Stimulated activated CD8-positive, alpha-beta memory T cell treated with anti-CD3 and anti-CD28 coated beads, Interleukin-4, amount 100 ng/mL, for 1 hour (primary cell): ENCODE measurements around the gene PDE4D.
"Not testable (repeated sequence)": the region's sequence is repeated elsewhere in the genome, so short reads cannot be mapped to it uniquely, and the experiment has no call there.

Experiments
- DNase-seq, 2 donors: peaks; one replicate each; pipeline ENCODE4 v3.0.0-alpha.2; 2020; ENCODE audit warnings: low read depth in 2 of 2, low spot score in 1 of 2

Gene PDE4D

GRCh38 chr5:59587489-59588337 lies 305.8 kb downstream of the PDE4D start:
- no peak for DNase-seq

- DNase-seq: no peak
These were observed 306.7 kb downstream of the PDE4D start for GRCh38 chr5:59586841-59587240.

- DNase-seq: no peak
These were observed 308.4 kb downstream of the PDE4D start for GRCh38 chr5:59584858-59585846.

GRCh38 chr5:59583810-59584562 lies 309.5 kb downstream of the PDE4D start:
- DNase-seq: no peak

DNA sequence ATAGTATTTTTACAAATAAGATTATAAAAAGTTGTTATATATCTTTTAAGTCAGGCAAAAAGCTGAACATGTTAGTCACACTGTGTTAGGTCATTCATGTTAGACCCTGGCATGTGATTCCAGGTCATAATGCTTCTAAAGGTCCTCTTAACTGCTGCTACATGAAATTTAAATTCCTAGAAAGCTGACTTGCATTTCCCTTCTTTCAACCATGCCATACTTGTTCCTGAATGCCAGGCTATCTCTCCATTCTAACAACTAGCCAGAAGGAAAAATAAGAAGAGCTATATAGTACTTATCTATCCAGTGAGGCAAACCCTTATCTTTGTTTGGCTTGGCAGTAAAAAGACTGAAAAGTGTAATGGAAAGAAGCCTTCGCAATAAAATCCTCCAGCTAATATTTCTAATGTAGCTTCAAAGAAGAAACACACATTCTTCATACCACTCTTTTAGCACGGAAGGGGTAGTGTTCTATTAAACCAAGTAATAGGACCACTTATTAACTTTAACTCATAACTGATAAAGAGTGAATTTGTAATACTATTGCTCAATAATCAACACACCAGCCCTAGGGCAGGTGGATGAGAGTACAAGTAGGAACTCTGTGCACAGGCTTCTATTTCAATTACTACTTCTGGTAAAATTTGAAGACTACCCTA lies 310.2 kb downstream of the PDE4D start:
- no peak for DNase-seq

DNA sequence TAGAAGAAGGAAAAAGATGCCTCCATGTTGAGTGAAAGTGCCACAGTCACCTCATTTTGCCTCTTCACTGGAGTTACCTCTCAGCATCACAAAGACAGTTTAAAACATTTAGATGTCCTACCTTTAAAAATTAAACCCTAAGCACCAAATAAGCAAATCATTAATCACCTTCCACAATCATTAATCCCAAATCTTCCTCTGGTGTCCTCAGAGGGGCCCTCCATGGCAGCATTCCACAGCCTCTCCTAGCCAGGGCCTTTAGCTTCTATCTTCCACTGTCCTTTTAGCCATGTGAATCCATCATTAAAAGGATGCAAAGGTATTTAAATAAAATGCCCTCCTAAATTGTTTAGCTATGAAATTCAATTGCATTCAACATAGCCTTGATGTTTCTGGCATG lies 310.8 kb downstream of the PDE4D start:
- DNase-seq: no peak

DNA sequence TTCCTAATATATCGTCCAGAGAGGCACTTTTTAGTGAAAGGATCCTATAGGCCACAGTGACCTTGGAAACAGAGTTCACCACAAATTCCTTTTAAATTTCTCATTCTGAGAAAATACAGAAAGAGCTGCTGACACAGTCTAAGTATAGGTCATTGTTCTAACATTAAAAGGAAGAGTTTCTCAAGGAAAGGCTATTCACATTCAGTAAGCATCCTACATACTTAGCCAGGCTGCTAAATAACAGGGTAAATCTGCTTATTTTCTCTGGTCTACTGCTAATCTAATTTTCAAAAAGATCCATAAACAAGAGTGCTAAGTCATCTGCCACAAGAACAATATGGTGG lies 313.7 kb downstream of the PDE4D start:
- DNase-seq: no peak

DNA sequence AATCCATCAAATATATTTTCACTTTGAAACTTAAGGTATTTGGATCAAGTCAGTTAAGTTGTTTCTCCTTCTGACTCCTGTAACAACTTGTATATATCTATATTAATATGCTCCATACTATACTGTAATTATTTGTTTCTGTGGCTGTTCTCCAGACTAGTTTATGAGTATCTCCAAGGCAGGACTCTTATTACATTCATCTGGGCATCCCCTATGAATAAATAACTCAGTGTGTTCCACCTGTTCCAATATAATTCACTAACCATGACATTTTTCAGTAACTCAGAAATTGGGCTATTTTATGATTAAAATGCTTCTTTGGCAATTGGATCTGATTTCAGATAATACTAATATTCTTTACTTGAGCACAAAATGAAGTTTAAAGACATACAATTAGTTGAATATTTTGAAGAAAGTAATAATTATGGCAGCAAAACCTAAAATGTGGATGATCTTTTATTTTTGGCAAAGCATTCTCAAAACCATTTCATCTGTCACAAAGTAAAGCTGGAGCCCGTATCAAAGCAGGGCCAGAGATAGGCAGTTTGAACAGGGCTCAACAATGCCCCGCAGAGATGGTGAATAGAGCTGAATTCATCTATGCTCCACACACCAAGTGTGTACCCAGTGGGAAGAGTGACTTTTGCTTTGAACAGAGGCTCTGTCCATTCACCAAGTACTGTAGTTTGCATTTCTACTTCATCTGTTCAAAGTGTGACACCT lies 314.3 kb downstream of the PDE4D start:
- no peak for DNase-seq

DNA sequence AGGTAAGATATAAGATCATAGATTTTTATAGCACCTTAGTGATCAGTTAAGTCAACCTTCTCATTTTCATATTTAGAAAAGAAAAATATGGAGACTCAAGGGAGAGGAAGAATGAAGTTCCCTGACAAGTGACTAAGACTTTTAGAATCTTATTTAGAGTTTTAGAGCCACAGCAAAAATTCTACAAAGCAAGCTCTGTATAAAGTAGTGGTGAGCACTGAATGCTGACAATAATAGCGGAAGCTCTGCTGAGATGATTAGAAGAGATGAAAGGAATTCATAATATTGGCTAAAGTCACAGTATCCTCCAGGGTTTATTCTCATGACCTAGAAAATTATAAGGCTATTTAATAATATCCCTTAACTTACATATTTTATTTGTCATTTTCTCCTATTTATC lies 316.0 kb downstream of the PDE4D start:
- DNase-seq: no peak

GRCh38 chr5:59575648-59576445 lies 317.7 kb downstream of the PDE4D start:
- no peak for DNase-seq

DNA sequence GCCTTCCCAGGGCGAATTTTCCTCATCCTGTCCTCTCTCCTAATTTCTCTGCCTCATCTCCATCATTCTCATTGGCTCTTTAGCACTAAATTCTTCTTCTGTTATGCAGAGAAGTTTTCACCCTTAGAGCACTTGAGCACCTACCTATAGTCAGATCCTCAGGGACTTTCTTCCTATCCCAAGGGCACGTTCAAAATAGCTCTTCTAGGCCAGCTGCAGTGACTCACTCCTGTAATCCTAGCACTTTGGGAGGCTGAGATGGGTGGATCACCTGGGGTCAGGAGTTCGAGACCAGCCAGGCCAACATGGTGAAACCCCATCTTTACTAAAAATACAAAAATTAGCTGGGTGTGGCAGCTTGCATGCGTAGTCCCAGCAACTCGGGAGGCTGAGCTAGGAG lies 320.0 kb downstream of the PDE4D start:
- not testable (repeated sequence) for DNase-seq

GRCh38 chr5:59571067-59571466 lies 322.5 kb downstream of the PDE4D start:
- no peak for DNase-seq

GRCh38 chr5:59569608-59570334 lies 323.8 kb downstream of the PDE4D start:
- DNase-seq: no peak

- DNase-seq: no peak
These were observed 324.4 kb downstream of the PDE4D start for GRCh38 chr5:59569158-59569557.

DNA sequence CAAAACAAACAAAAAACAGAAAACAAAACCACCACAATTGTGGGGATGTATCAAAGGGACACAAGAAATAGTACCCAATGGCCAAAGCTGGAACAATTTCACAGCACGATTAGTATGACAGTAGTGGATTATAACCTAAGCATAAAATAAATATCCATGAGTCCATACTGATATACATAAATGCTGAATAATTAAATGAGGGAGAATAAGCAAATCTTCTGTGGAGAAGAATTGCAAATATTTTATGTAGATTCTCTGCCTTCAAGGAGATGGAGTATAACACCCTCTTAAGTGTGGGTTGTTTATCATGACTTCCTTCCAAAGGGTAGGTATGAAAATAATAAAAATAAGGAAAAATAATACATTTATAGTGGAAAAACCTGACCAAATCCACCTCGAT lies 325.4 kb downstream of the PDE4D start:
- no peak for DNase-seq

- no peak for DNase-seq
These were observed 328.0 kb downstream of the PDE4D start for GRCh38 chr5:59565551-59565950.

DNA sequence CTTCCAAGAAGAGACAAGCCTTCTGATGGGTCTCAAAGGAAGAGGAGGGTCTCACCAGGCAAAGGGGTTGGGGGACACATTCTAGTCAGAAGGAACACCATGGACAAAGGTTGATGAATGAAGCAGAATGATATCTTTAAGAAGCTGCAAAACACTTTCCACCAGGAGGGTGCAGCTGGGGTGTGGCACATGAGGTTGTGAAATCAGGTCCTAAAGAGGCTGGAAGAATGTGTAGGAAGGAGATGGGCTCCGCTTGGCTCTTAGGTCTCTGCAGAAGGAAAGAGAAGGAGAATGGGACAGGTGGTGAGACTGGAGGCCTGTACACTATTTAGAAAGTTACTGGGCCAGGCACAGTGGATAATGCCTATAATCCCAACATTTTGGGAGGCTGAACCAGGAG lies 328.6 kb downstream of the PDE4D start:
- no peak for DNase-seq

GRCh38 chr5:59562756-59563389 lies 330.7 kb downstream of the PDE4D start:
- no peak for DNase-seq
